Naive thymus-derived CD4-positive, alpha-beta T cell (primary cell): Measurements from ENCODE around the gene TSFM. TPM values are rescaled to one million over a fixed set of nuclear protein-coding genes. Genes with fewer than 3 reads are reported as not detected.
A peak's percentile ranks its signal among the peaks of the same experiment; 100 is the strongest.

Experiments
- ATAC-seq: fragments of 150-1000 bp; cut with Tn5 transposase; 2 replicates; pipeline ENCODE4 v1.10.0; 2021; ENCODE audit warnings: mild to moderate bottlenecking, moderate library complexity
- CTCF ChIA-PET: fragments of 350-600 bp; sonication (Branson Sonifier 250); formaldehyde crosslinking; loops from one replicate; lab custom pipeline; 2021; ENCODE audit warnings: antibody characterized with exemption; lab: Charles Lee
- POLR2A ChIA-PET: fragments of 350-600 bp; sonication (Branson Sonifier 250); formaldehyde crosslinking; loops from one replicate; lab custom pipeline; 2021; ENCODE audit warnings: antibody characterized with exemption, inconsistent platforms; lab: Charles Lee
- DNase-seq, 9 donors: peaks; one replicate each; pipeline versions ENCODE4 v3.0.0 to v3.0.0-alpha.2; 2020 to 2022; ENCODE audit warnings: mixed read lengths in 1 of 9
- H3K27ac ChIP-seq: one replicate; pipeline ENCODE4 v1.7.0; 2013; ENCODE audit warnings: mild to moderate bottlenecking, low read depth, low read length, moderate library complexity
- H3K27me3 ChIP-seq, 2 donors: one replicate each; pipeline ENCODE4 v1.7.0; 2013; ENCODE audit warnings: low read length in 2 of 2, mild to moderate bottlenecking in 2 of 2, moderate library complexity in 2 of 2; ENCODE audit not compliant: control insufficient read depth in 2 of 2, insufficient read depth in 2 of 2
- H3K36me3 ChIP-seq, 3 experiments: 1 replicate in 2 of 3; 2 replicates in 1 of 3; pipeline ENCODE4 v1.7.0; 2013; ENCODE audit warnings: low read length in 3 of 3, mild to moderate bottlenecking in 3 of 3, moderate library complexity in 1 of 3; ENCODE audit not compliant: insufficient read depth in 3 of 3, control insufficient read depth in 2 of 3
- H3K4me1 ChIP-seq, 2 donors: one replicate each; pipeline ENCODE4 v1.7.0; 2013; ENCODE audit warnings: low read length in 2 of 2, mild to moderate bottlenecking in 2 of 2, moderate library complexity in 1 of 2; ENCODE audit not compliant: control insufficient read depth in 2 of 2, insufficient read depth in 2 of 2
- H3K4me3 ChIP-seq: 2 replicates; pipeline ENCODE4 v1.7.0; 2013; ENCODE audit warnings: mild to moderate bottlenecking, low read length
- H3K9me3 ChIP-seq, 3 experiments: 1 replicate in 2 of 3; 2 replicates in 1 of 3; pipeline ENCODE4 v1.7.0; 2013; ENCODE audit warnings: low read length in 3 of 3; ENCODE audit not compliant: control insufficient read depth in 2 of 3
- H3K27ac Mint-ChIP-seq, 9 donors: one replicate each; pipeline ENCODE4 v1.8.0; 2020 to 2022; ENCODE audit warnings: mixed read lengths in 9 of 9, mild to moderate bottlenecking in 8 of 9, moderate library complexity in 5 of 9, inconsistent platforms in 2 of 9
- H3K27me3 Mint-ChIP-seq, 5 donors: one replicate each; pipeline ENCODE4 v1.8.0; 2021 to 2022; ENCODE audit warnings: mixed read lengths in 5 of 5, mild to moderate bottlenecking in 1 of 5
- H3K36me3 Mint-ChIP-seq, 5 donors: one replicate each; pipeline ENCODE4 v1.8.0; 2020 to 2022; ENCODE audit warnings: mixed read lengths in 5 of 5, mild to moderate bottlenecking in 3 of 5, inconsistent platforms in 1 of 5
- H3K4me1 Mint-ChIP-seq, 7 donors: one replicate each; pipeline ENCODE4 v1.8.0; 2020 to 2022; ENCODE audit warnings: mixed read lengths in 7 of 7, mild to moderate bottlenecking in 3 of 7, inconsistent platforms in 1 of 7
- H3K4me3 Mint-ChIP-seq, 10 donors: one replicate each; pipeline ENCODE4 v1.8.0; 2020 to 2022; ENCODE audit warnings: mild to moderate bottlenecking in 10 of 10, mixed read lengths in 10 of 10, moderate library complexity in 6 of 10, inconsistent platforms in 2 of 10
- H3K9me3 Mint-ChIP-seq, 11 donors: one replicate each; pipeline ENCODE4 v1.8.0; 2020 to 2022; ENCODE audit warnings: mixed read lengths in 11 of 11, mild to moderate bottlenecking in 4 of 11, inconsistent platforms in 1 of 11, moderate library complexity in 1 of 11
- intact Hi-C, 2 donors: fragments of 100-400 bp; cut with micrococcal nuclease; formaldehyde crosslinking; loops; one replicate each; pipeline ENCODE4 v1.15.1; 2023
- polyA plus RNA-seq, 2 donors: library from polyadenylated mRNA; unstranded; fragments of 300-500 nt; fragmentation: Illumina TruSeq; gene quantifications; one replicate each; pipeline ENCODE4 v1.2.3, GENCODE V29; 2021
- total RNA-seq, 6 experiments: library from RNA in 5 of 6; stranded (reverse) in 5 of 6; gene quantifications; 1 replicate in 5 of 6; 2 replicates in 1 of 6; pipeline ENCODE4 v1.2.3 and lab custom pipeline; 2021 to 2026

TSFM gene
- total and polyA plus RNA-seq, 7 experiments from 2014 or later, result 17.8 to 34.9 (median 24.7) TPM

DNA sequence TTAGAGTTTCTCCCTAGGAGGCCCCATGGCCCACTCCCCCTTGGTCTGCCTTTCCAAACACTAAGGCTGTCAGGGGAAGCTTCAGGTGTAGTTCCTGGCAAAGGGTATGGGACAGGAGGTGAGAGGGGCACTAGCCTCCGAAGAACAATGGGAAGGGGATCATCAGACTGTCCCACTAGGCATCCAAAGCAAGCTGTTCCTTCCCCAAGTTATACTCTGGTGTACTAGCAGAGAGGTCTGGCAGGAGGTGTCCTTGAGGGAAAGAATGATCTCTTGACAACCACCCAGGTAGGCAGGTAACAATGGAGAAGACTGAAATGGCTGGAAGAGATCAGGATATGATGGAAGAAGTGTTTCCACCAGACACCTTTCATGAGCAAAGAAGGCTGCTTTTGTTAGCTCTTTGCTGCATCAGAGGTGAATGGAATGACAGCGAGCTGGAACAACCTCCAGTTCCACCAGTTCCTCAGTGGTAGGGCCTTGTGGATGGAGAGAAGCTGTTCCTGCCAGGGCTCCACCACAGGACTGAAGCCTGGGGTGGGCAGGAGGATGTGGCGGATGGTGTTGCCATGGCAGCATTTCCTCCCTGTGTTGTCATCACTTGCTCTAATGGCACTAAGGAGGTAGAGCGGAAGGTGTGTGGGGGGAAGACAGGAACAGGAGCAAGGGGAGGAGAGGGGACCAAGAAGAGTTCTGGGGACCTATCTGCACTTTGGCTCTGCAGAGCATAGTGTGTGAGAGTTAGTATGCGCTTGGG lies 41.8 kb upstream of the TSFM start:
- ATAC-seq (peak; percentile 70), DNase-seq (peak; percentile 38 to 91 (median 86))
- peaks cover 0 to 21% (median 6%) of the 10 kb centered on the region in 5 donors for H3K36me3 Mint-ChIP-seq
- H3K27ac Mint-ChIP-seq, result peak overlapping the region; percentile 82 to 95 (median 90)
- Histone ChIP-seq H3K9me3 (no peaks in the 10 kb centered on the region), H3K4me1 (peaks cover 40 to 42% of the 10 kb centered on the region in 2 donors), H3K27me3 (no peaks in the 10 kb centered on the region), H3K36me3 (peaks cover 0 to 34% (median 3%) of the 10 kb centered on the region in 3 experiments), H3K27ac (peak overlapping the region; percentile 91), H3K4me3 (peak overlapping the region; percentile 73)
- no peaks in the 10 kb centered on the region for H3K27me3 Mint-ChIP-seq
- H3K9me3 Mint-ChIP-seq, result peaks cover 0 to 2% (median 0%) of the 10 kb centered on the region in 11 donors
- POLR2A ChIA-PET, result interaction anchor here (0.6 to 2.6 kb wide), 17 partner anchors 10 to 1070 kb away, joined by 3 to 17 read pairs (median 4); partner anchors contain the start of genes CDK4, CYP27B1, MARCHF9 and PIP4K2C
- peak overlapping the region; percentile 81 to 97 (median 91) for H3K4me3 Mint-ChIP-seq
- CTCF ChIA-PET, result interaction anchor here (0.7 to 2.8 kb wide), 8 partner anchors 9 to 164 kb away, joined by 3 to 11 read pairs (median 3); partner anchors contain the start of genes EEF1AKMT3 and METTL1
- H3K4me1 Mint-ChIP-seq, result peaks cover 35 to 68% (median 57%) of the 10 kb centered on the region in 7 donors
- intact Hi-C loops, result loop anchor here (1.0 to 10.0 kb wide), 15 partner anchors 14 to 1814 kb away; partner anchors contain the start of genes DDIT3 (in 2 of the 2), GLI1 (in 2 of the 2), MARCHF9 (in 2 of the 2) and RPL41 (in 2 of the 2)

DNA sequence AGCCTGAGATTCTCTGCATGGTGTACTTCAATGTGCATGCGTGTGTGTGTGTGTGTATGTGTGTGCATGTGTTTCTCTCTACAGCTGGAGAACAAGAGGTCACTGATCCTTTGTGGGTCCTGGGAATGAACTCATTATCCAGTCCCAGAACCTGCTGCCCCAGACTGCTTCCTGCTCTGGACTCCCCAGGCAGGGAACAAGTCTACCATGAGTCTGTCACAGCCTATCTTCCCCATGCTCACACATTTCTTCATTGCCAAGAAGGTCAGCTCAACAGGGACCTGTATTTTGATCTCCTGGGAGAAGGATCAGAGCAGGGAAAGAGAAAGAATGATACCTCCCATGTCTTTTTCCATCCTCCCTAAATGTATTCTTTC lies 41.2 kb upstream of the TSFM start:
- peaks cover 0 to 28% (median 3%) of the 10 kb centered on the region in 3 experiments for H3K36me3 ChIP-seq
- H3K9me3 ChIP-seq, result no peaks in the 10 kb centered on the region

DNA sequence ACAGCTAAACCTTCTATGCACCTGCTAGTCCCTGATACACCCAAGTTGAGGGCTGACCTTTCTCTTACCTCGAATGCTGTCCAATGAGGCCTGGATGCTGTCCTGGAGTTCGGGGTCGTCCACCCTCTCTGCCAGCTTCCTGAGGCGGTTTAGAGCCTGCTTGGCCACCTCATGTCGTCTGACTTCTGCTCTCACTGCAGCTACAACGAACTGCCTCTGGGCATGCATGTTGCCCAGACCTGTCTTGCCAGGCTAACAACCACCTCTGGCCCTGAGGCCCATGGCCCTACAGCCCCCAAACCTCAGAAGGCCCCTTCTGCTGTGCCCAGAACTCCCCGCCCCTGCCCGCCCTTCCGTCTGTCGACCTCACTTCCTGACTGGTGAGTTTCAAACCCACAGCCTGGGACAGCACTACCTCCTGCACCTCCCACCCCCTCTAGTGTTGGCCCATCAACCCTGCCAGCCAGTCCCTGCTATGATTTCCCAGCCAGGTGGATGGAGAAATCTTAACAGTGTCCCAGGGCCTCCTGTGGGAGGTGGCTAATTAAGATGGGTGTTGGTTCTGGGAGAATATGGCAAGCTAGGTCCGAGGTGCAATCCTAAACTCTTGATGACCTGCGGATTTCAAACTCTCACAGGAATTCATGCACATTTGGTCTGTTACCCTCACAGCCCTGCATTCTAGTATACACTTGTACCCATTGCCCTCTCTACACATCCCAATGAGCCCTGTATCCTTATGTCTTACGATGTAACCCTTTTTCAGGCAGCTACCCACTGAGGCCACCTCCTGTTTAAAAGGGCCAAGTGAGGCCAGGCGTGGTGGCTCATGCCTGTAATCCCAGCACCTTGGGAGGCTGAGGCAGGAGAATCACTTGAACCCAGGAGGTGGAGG lies 40.5 kb upstream of the TSFM start:
- Mint-ChIP-seq H3K4me1 (peaks cover 42 to 73% (median 61%) of the 10 kb centered on the region in 7 donors), H3K27me3 (no peaks in the 10 kb centered on the region), H3K36me3 (peaks cover 0 to 16% (median 0%) of the 10 kb centered on the region in 5 donors), H3K9me3 (peaks cover 0 to 2% (median 0%) of the 10 kb centered on the region in 11 donors), H3K27ac (peak overlapping the region; percentile 82 to 95 (median 90)), H3K4me3 (peak overlapping the region; percentile 81 to 97 (median 91))
- H3K9me3 ChIP-seq, result no peaks in the 10 kb centered on the region
- peak overlapping the region; percentile 73 for H3K4me3 ChIP-seq
- intact Hi-C loops, result loop anchor here (1.0 to 10.0 kb wide), 18 partner anchors 13 to 1815 kb away; partner anchors contain the start of genes B4GALNT1 (in 2 of the 2), DDIT3 (in 2 of the 2), GLI1 (in 2 of the 2) and MARCHF9 (in 2 of the 2)
- ATAC-seq (peak; percentile 69), DNase-seq (peak; percentile 37 to 80 (median 78))
- POLR2A ChIA-PET, result interaction anchor here (0.6 to 2.6 kb wide), 14 partner anchors 8 to 223 kb away, joined by 3 to 17 read pairs (median 4); partner anchors contain the start of genes CDK4, CYP27B1, MARCHF9 and PIP4K2C
- no peaks in the 10 kb centered on the region for H3K27me3 ChIP-seq
- H3K36me3 ChIP-seq, result peaks cover 0 to 26% (median 0%) of the 10 kb centered on the region in 3 experiments
- peaks cover 41 to 44% of the 10 kb centered on the region in 2 donors for H3K4me1 ChIP-seq
- H3K27ac ChIP-seq, result peak overlapping the region; percentile 91
- CTCF ChIA-PET, result interaction anchor here (0.6 to 2.8 kb wide), 9 partner anchors 8 to 414 kb away, joined by 3 to 11 read pairs (median 3); partner anchors contain the start of gene CYP27B1

More for the DNA sequence above, 41.2 kb upstream of the TSFM start:
- H3K27ac ChIP-seq, result peak overlapping the region; percentile 91
- peak overlapping the region; percentile 81 to 97 (median 91) for H3K4me3 Mint-ChIP-seq
- ChIA-PET POLR2A (interaction anchor here (0.6 to 2.6 kb wide), 15 partner anchors 9 to 1070 kb away, joined by 3 to 17 read pairs (median 4); partner anchors contain the start of genes CDK4, CYP27B1, MARCHF9 and PIP4K2C), CTCF (interaction anchor here (0.7 to 2.8 kb wide), 8 partner anchors 9 to 164 kb away, joined by 3 to 11 read pairs (median 3); partner anchors contain the start of gene CYP27B1)
- H3K27ac Mint-ChIP-seq, result peak overlapping the region; percentile 82 to 95 (median 90)
- H3K27me3 ChIP-seq, result no peaks in the 10 kb centered on the region
- H3K4me1 Mint-ChIP-seq, result peaks cover 40 to 71% (median 62%) of the 10 kb centered on the region in 7 donors
- peak overlapping the region; percentile 73 for H3K4me3 ChIP-seq
- ATAC-seq, result no peak
- H3K9me3 Mint-ChIP-seq, result peaks cover 0 to 2% (median 0%) of the 10 kb centered on the region in 11 donors
- intact Hi-C loops, result loop anchor here (1.0 to 10.0 kb wide), 15 partner anchors 13 to 1814 kb away; partner anchors contain the start of genes DDIT3 (in 2 of the 2), GLI1 (in 2 of the 2), MARCHF9 (in 2 of the 2) and RPL41 (in 2 of the 2)
- peaks cover 41 to 44% of the 10 kb centered on the region in 2 donors for H3K4me1 ChIP-seq
- H3K36me3 Mint-ChIP-seq, result peaks cover 0 to 20% (median 5%) of the 10 kb centered on the region in 5 donors
- DNase-seq, result peak in 1 of 9 donors; percentile 18
- no peaks in the 10 kb centered on the region for H3K27me3 Mint-ChIP-seq

DNA sequence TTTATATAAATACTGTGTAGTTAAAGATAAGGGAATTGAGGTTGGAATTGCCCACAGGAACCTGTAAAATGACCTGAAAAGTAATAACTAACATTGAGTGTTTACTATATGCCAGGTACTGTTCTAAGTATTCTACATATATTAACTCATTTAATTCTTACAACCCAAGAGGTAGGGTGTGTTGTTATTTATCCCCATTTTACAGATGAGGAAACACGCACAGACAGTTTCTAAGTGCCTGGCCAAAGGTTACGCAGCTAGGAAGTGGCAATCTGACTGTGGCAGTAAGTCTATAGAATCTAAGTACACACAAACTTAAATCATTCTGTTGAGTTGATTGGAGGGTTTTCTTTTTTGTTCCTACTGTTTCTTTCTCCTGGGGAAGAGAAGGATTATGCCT lies 38.8 kb upstream of the TSFM start:
- H3K4me1 Mint-ChIP-seq, result peaks cover 42 to 75% (median 63%) of the 10 kb centered on the region in 7 donors
- H3K27ac Mint-ChIP-seq, result peak overlapping the region; percentile 88 to 97 (median 95)
- H3K36me3 Mint-ChIP-seq, result peaks cover 0 to 18% (median 4%) of the 10 kb centered on the region in 5 donors
- H3K9me3 ChIP-seq, result no peaks in the 10 kb centered on the region
- H3K4me3 Mint-ChIP-seq, result peak overlapping the region; percentile 82 to 100 (median 91)
- no peaks in the 10 kb centered on the region for H3K27me3 ChIP-seq
- DNase-seq (no peak), ATAC-seq (no peak)
- peaks cover 41 to 44% of the 10 kb centered on the region in 2 donors for H3K4me1 ChIP-seq
- ChIA-PET CTCF (no interaction called here), POLR2A (interaction anchor here (1.9 to 2.2 kb wide), 2 partner anchors 10 to 17 kb away, joined by 8 to 12 read pairs; no protein-coding TSS in a partner anchor)
- peak overlapping the region; percentile 91 for H3K27ac ChIP-seq
- H3K9me3 Mint-ChIP-seq, result peaks cover 0 to 2% (median 0%) of the 10 kb centered on the region in 11 donors
- intact Hi-C loops, result loop anchor here (1.0 to 10.0 kb wide), 9 partner anchors 9 to 1816 kb away; partner anchors contain the start of genes CDK4 (in 2 of the 2), RPL41 (in 2 of the 2), ZC3H10 (in 2 of the 2) and ARHGAP9 (in 1 of the 2)
- H3K36me3 ChIP-seq, result peaks cover 0 to 27% (median 5%) of the 10 kb centered on the region in 3 experiments
- no peak overlapping the region for H3K4me3 ChIP-seq
- H3K27me3 Mint-ChIP-seq, result no peaks in the 10 kb centered on the region

GRCh38 chr12:57744194-57744776 lies 38.3 kb upstream of the TSFM start:
- CTCF ChIA-PET, result interaction anchor here (1.1 to 1.9 kb wide), 3 partner anchors 12 to 117 kb away, joined by 3 to 10 read pairs (median 4); partner anchors contain the start of genes EEF1AKMT3 and METTL1
- Histone ChIP-seq H3K27me3 (no peaks in the 10 kb centered on the region), H3K36me3 (peaks cover 0 to 26% (median 5%) of the 10 kb centered on the region in 3 experiments), H3K4me3 (peak overlapping the region; percentile 92), H3K4me1 (peaks cover 39 to 41% of the 10 kb centered on the region in 2 donors), H3K9me3 (no peaks in the 10 kb centered on the region), H3K27ac (peak overlapping the region; percentile 91)
- H3K27me3 Mint-ChIP-seq, result no peaks in the 10 kb centered on the region
- ATAC-seq, result peak; percentile 60
- intact Hi-C loops, result loop anchor here (1.0 to 10.0 kb wide), 9 partner anchors 8 to 1817 kb away; partner anchors contain the start of genes CDK4 (in 2 of the 2), RPL41 (in 2 of the 2), ZC3H10 (in 2 of the 2) and ARHGAP9 (in 1 of the 2)
- DNase-seq, result peak in 4 of 9 donors; percentile 63 to 82 (median 73)
- H3K4me1 Mint-ChIP-seq, result peaks cover 39 to 70% (median 58%) of the 10 kb centered on the region in 7 donors
- H3K4me3 Mint-ChIP-seq, result peak overlapping the region; percentile 82 to 100 (median 91)
- POLR2A ChIA-PET, result interaction anchor here (0.6 to 2.2 kb wide), 6 partner anchors 10 to 212 kb away, joined by 3 to 12 read pairs (median 4); no protein-coding TSS in a partner anchor
- H3K9me3 Mint-ChIP-seq, result peaks cover 0 to 2% (median 0%) of the 10 kb centered on the region in 11 donors
- H3K27ac Mint-ChIP-seq, result peak overlapping the region; percentile 88 to 97 (median 95)
- H3K36me3 Mint-ChIP-seq, result peaks cover 0 to 14% (median 4%) of the 10 kb centered on the region in 5 donors
